Prostate gland (tissue), 2 donors: ENCODE data around the gene MCOLN1. TPM values are rescaled to one million over a fixed set of nuclear protein-coding genes. Genes with fewer than 3 reads are reported as not detected.
"Not testable (repeated sequence)": the region's sequence is repeated elsewhere in the genome, so short reads cannot be mapped to it uniquely, and the experiment has no call there.

ENCODE experiments used
- DNase-seq: peaks from one replicate; pipeline ENCODE4 v3.0.0-alpha.2; 2019; ENCODE audit warnings: low spot score
- H3K27ac ChIP-seq, 2 donors: fragments of 200-600 bp; sonication (generic); 2 replicates each; pipeline ENCODE4 v1.5.1; 2017 to 2019
- H3K27me3 ChIP-seq: fragments of 200-600 bp; sonication (generic); replicated peaks from 2 replicates; pipeline ENCODE4 v1.5.1; 2019; ENCODE audit not compliant: insufficient read depth
- H3K36me3 ChIP-seq, 2 donors: fragments of 200-600 bp; sonication (generic); 1 replicate in 1 of 2; 2 replicates in 1 of 2; pipeline versions ENCODE4 v1.5.1 to v1.8.1; 2017 to 2019
- H3K4me1 ChIP-seq: fragments of 200-600 bp; sonication (generic); replicated peaks from 2 replicates; pipeline ENCODE4 v1.5.1; 2019
- H3K4me3 ChIP-seq, 2 donors: fragments of 200-600 bp; sonication (generic); 2 replicates each; pipeline ENCODE4 v1.5.1; 2017 to 2019
- H3K9me3 ChIP-seq: fragments of 200-600 bp; sonication (generic); 2 replicates; pipeline ENCODE4 v1.5.1; 2017
- CTCF ChIP-seq, 4 experiments: fragments of 200-600 bp in 2 of 4; fragments of 450-650 bp in 2 of 4; sonication (generic) in 2 of 4; IDR thresholded peaks; 1 replicate in 3 of 4; 2 replicates in 1 of 4; pipeline ENCODE4 v1.5.1; 2016 to 2019; ENCODE audit warnings: antibody characterized with exemption in 4 of 4, mild to moderate bottlenecking in 2 of 4, moderate library complexity in 2 of 4
- POLR2A ChIP-seq: fragments of 450-650 bp; IDR thresholded peaks from one replicate; pipeline ENCODE4 v1.6.1; 2016; ENCODE audit warnings: antibody characterized with exemption, mild to moderate bottlenecking
- POLR2AphosphoS5 ChIP-seq: sonication (generic); formaldehyde crosslinking; IDR thresholded peaks from one replicate; pipeline ENCODE4 v1.6.1; 2017; ENCODE audit warnings: antibody characterized with exemption
- WGBS: methylation state at CpG from one replicate; pipeline ENCODE4 v1.1.5; 2018; 5-methylcytosine and 5-hydroxymethylcytosine counted together
- intact Hi-C: fragments of 100-400 bp; cut with DNase I; formaldehyde crosslinking; loops from one replicate; pipeline ENCODE4 v1.14.2; 2022
- total RNA-seq, 2 donors: library from RNA; depleted of rRNA; stranded (reverse); fragments of >200 nt; gene quantifications; one replicate each; pipeline ENCODE4 v1.1.0, GENCODE V29; 2016

The MCOLN1 gene
- total RNA-seq, 2 donors from 2014 or later = 13.4 to 24.8 TPM

GRCh38 chr19:7562646-7563393 is 40.4 kb downstream of the MCOLN1 start:
- Histone ChIP-seq H3K27me3 (no peaks in the 10 kb centered on the region), H3K27ac (no peak overlapping the region), H3K4me1 (no peaks in the 10 kb centered on the region), H3K36me3 (peaks cover 4 to 5% of the 10 kb centered on the region in 2 donors), H3K9me3 (no peaks in the 10 kb centered on the region), H3K4me3 (no peak overlapping the region)
- intact Hi-C loops = no loop called here
- TF ChIP-seq POLR2AphosphoS5 = no peak
- no peak for TF ChIP-seq CTCF (IDR thresholded peaks at IDR 0.05)
- TF ChIP-seq POLR2A = no peak
- no peak for DNase-seq
- WGBS = 46% methylated on average over 16 of the region's 16 CpGs

GRCh38 chr19:7564866-7565265 is 42.4 kb downstream of the MCOLN1 start:
- 94% methylated on average over 4 of the region's 4 CpGs for WGBS
- H3K27me3 ChIP-seq = no peaks in the 10 kb centered on the region
- H3K4me1 ChIP-seq = no peaks in the 10 kb centered on the region
- TF ChIP-seq POLR2A = no peak
- TF ChIP-seq CTCF (IDR thresholded peaks at IDR 0.05) = no peak
- no peak for TF ChIP-seq POLR2AphosphoS5
- no peaks in the 10 kb centered on the region for H3K36me3 ChIP-seq
- H3K4me3 ChIP-seq = no peak overlapping the region
- no peaks in the 10 kb centered on the region for H3K9me3 ChIP-seq
- no peak overlapping the region for H3K27ac ChIP-seq
- intact Hi-C loops = no loop called here
- no peak for DNase-seq

- intact Hi-C loops = no loop called here
- H3K4me1 ChIP-seq = no peaks in the 10 kb centered on the region
- H3K4me3 ChIP-seq = no peak overlapping the region
- no peaks in the 10 kb centered on the region for H3K36me3 ChIP-seq
- WGBS = 85% methylated on average over 5 of the region's 5 CpGs
- H3K27ac ChIP-seq = no peak overlapping the region
- H3K9me3 ChIP-seq = no peaks in the 10 kb centered on the region
- H3K27me3 ChIP-seq = no peaks in the 10 kb centered on the region
- TF ChIP-seq POLR2AphosphoS5 = no peak
- no peak for TF ChIP-seq POLR2A
- TF ChIP-seq CTCF (IDR thresholded peaks at IDR 0.05) = no peak
- DNase-seq = no peak
These were observed 42.9 kb downstream of the MCOLN1 start for GRCh38 chr19:7565332-7565731.

GRCh38 chr19:7570761-7571160 is 48.3 kb downstream of the MCOLN1 start:
- TF ChIP-seq CTCF (IDR thresholded peaks at IDR 0.05) = no peak
- Histone ChIP-seq H3K9me3 (no peaks in the 10 kb centered on the region), H3K4me1 (no peaks in the 10 kb centered on the region), H3K27ac (no peak overlapping the region), H3K4me3 (no peak overlapping the region), H3K27me3 (no peaks in the 10 kb centered on the region), H3K36me3 (no peaks in the 10 kb centered on the region)
- intact Hi-C loops = no loop called here
- no peak for DNase-seq
- 40% methylated on average over 5 of the region's 5 CpGs for WGBS

GRCh38 chr19:7575434-7576040 is 53.1 kb downstream of the MCOLN1 start:
- WGBS = 78% methylated on average over 9 of the region's 9 CpGs
- Histone ChIP-seq H3K9me3 (no peaks in the 10 kb centered on the region), H3K27me3 (no peaks in the 10 kb centered on the region), H3K4me3 (no peak overlapping the region), H3K27ac (no peak overlapping the region), H3K4me1 (no peaks in the 10 kb centered on the region), H3K36me3 (no peaks in the 10 kb centered on the region)
- DNase-seq = no peak
- intact Hi-C loops = no loop called here
- TF ChIP-seq POLR2A = no peak
- no peak for TF ChIP-seq CTCF (IDR thresholded peaks at IDR 0.05)
- TF ChIP-seq POLR2AphosphoS5 = no peak

GRCh38 chr19:7577422-7577821 is 55.0 kb downstream of the MCOLN1 start:
- H3K4me1 ChIP-seq, H3K27me3 ChIP-seq, H3K4me3 ChIP-seq, DNase-seq, H3K36me3 ChIP-seq, H3K9me3 ChIP-seq, H3K27ac ChIP-seq, intact Hi-C loops: not testable (repeated sequence)
- 87% methylated on average over 1 of the region's 1 CpG for WGBS
